ENCODE measurements around the gene IL11.

GRCh38 chr19:55348317-55349034, 21.8 kb downstream of the IL11 start:
- TF ChIP-seq POLR2A (IDR thresholded peaks at IDR 0.05) = no peak
- TF ChIP-seq CTCF (IDR thresholded peaks at IDR 0.05) = no peak
- TF ChIP-seq EP300 (IDR thresholded peaks at IDR 0.05) = no peak

Measured in gastroesophageal sphincter (tissue), 3 donors.